ENCODE data around the gene ARHGAP35.
"Not testable (repeated sequence)": the region's sequence is repeated elsewhere in the genome, so short reads cannot be mapped to it uniquely, and the experiment has no call there.

Gene ARHGAP35

GRCh38 chr19:46871173-46871572 lies 10.4 kb downstream of the ARHGAP35 start:
- not testable (repeated sequence) for DNase-seq

DNA sequence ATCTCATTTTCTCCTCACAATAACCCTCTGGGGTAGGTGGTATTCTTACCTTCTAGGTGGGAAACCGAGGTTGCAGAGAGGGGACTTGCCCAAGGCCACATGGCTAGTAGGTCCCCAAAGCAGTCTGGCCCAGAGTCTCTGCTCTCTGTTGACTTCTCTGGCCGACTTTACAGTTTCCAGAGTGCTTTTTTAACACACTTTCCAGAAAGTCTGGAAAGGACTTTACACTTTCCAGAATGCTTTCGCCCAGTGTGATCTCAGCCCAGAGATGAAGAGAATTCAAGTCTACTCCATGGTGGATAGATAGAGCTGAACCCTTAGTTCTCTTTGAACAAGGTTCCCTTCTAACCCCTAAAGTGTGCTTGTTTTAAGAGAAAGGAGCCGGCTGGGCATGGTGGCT lies 12.2 kb downstream of the ARHGAP35 start:
- no peak for DNase-seq

GRCh38 chr19:46875234-46875633 lies 14.4 kb downstream of the ARHGAP35 start:
- peak; percentile 27 for DNase-seq

GRCh38 chr19:46875657-46876056 lies 14.9 kb downstream of the ARHGAP35 start:
- no peak for DNase-seq

DNA sequence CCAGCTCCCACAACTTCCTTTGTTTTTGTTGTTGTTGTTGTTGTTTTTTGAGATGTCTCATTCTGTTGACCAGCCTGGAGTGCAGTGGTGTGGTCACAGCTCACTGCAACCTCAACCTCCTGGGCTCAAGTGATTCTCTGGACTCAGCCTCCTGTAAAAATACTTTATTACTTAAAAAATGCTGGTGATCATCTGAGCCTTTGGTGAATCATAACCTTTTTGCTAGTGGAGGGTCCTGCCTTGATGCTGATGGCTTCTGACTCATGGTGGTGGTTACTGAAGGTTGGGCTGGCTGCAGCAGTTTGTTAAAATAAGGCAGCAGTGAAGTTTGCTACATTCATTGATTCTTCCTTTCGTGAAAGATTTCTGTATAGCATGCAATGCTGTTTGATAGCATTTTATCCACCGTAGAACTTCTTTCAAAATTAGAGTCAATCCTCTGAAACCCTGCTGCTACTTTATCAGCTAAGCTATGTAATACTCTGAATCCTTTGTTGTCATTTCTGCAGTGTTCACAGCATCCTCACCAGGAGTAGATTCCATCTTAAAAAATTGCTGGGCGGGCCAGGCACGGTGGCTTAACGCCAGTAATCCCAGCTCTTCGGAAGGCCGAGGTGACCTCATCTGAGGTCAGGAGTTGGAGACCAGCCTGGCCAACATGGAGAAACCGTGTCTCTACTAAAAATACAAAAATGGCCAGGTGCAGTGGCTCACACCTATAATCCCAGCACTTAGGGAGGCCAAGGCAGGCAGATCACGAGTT lies 18.0 kb downstream of the ARHGAP35 start:
- DNase-seq = peak; percentile 93

DNA sequence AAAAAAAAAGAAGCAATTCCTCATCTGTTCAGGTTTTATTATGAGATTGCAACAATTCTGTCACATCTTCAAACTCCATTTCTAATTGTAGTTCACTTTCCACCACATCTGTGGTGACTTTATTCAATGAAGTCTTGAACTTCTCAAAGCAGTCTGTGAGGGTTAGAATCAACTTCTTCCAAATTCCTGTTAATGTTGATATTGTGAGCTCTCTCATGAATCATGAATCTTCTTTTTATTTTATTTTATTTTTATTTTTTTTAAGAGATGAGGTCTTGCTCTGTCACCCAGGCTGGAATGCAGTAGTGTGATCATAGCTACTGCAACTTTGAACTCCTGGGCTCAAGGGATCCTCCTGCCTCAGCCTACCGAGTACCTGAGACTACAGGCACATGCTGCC lies 19.6 kb downstream of the ARHGAP35 start:
- peak; percentile 88 for DNase-seq

DNA sequence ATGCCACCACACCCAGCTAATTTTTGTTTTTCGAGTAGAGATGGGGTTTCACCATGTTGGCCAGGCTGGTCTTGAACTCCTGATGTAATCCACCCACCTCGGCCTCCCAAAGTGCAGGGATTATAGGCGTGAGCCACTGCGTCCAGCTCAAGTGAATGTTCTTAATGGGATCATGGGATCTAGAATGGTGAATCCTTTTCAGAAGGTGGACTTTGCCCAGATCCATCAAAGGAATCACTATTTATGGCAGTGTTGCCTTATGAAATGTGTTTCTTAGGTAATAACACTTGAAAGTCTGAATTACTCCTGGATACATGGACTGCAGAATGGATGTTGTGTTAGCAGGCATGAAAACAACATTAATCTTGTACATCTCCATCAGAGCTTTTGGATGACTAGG lies 20.3 kb downstream of the ARHGAP35 start:
- no peak for DNase-seq

- DNase-seq = peak; percentile 52
Observed at GRCh38 chr19:46882034-46882433, 21.2 kb downstream of the ARHGAP35 start.

GRCh38 chr19:46882751-46883150 lies 22.0 kb downstream of the ARHGAP35 start:
- not testable (repeated sequence) for DNase-seq

- no peak for DNase-seq
Observed at GRCh38 chr19:46885411-46885810, 24.6 kb downstream of the ARHGAP35 start.

- DNase-seq = peak; percentile 64
Observed at GRCh38 chr19:46886546-46887239, 25.9 kb downstream of the ARHGAP35 start.

DNA sequence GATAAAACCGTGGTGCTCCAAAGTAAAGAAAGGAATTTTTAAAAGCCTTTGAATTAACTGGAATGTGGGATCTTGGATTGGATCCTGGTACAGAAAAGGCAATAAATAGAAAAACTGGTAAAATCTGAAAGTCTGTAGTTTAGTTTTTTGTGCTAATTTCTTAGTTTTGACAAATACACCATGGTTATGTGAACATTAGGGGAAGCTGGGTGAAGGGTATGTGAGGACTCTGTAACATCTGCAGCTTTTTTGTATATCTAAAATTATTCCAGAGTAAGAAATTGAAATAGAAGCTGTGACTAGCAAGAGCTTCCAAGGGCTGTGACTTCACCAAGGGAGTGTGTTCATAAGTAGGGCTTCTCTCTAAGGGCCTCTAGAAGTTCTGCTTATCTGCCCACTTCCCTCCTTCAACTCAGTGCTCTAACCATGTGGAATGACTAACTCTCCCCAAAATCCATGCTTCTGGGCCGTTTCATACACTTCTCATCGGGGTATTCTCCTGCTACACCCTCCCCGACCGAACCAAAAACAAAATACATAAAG lies 26.5 kb downstream of the ARHGAP35 start:
- peak; percentile 48 for DNase-seq

- DNase-seq = peak; percentile 85
Observed at GRCh38 chr19:46890423-46891170, 29.8 kb downstream of the ARHGAP35 start.

DNA sequence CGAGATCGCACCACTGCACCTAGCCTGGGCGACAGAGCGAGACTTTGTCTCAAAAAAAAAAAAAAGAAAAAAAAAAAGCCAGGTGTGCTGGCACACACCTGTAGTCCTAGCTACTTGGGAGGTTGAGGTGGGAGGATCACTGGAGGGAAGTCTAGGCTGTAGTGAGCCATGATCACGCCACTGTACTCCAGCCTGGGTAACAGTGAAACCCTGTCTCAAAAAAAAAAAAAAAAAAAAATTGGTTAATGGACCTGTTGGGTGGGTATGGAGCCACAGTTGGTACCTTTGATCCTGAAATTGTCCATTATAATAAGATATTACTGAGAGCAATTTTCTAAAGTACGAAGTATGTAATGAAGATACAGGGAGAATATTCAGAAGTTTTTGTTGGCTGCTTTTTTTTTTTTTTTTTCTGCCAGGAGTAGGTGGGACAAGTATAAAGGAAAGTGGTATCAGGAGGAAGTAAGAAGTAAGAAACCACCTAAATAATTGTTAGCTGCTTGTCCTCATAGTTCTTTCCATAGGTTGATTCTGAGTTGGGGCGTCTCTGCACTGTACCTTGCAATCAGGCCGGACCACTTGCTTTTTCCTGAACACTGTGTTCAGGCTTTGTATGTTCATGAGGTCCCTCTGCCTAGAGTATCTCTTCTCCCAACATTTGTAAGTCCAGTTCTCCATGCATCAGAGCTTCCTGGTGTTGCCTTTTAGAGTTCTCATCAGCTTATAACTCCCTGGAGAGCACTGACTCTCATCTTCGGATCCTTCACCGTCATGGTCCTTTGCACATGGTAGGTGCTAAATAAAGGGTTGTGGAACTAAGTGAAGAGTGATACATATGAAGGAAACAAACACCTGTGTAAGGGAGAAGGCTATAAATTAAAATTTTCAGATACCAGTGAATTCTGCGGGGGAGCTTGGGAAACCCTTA lies 31.7 kb downstream of the ARHGAP35 start:
- DNase-seq = no peak

- DNase-seq = no peak
Observed at GRCh38 chr19:46896076-46896794, 35.4 kb downstream of the ARHGAP35 start.

- peak; percentile 73 for DNase-seq
Observed at GRCh38 chr19:46898731-46899130, 37.9 kb downstream of the ARHGAP35 start.

DNA sequence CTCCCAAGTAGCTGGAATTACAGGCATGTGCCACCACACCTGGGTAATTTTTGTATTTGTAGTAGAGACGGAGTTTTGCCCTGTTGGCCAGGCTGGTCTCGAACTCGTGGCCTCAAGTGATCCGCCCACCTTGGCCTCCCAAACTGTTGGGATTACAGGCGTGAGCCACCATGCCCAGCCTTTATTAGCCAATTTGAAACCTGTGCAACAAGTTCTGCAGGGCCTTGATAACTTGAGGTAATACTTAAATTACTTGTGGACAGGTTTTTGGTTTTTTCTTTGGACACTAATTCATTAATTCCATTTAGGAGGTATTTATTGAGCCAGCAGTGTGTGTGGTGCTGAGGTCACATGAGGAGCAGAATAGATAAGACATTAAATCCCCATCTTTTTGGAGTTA lies 39.5 kb downstream of the ARHGAP35 start:
- DNase-seq = no peak

DNA sequence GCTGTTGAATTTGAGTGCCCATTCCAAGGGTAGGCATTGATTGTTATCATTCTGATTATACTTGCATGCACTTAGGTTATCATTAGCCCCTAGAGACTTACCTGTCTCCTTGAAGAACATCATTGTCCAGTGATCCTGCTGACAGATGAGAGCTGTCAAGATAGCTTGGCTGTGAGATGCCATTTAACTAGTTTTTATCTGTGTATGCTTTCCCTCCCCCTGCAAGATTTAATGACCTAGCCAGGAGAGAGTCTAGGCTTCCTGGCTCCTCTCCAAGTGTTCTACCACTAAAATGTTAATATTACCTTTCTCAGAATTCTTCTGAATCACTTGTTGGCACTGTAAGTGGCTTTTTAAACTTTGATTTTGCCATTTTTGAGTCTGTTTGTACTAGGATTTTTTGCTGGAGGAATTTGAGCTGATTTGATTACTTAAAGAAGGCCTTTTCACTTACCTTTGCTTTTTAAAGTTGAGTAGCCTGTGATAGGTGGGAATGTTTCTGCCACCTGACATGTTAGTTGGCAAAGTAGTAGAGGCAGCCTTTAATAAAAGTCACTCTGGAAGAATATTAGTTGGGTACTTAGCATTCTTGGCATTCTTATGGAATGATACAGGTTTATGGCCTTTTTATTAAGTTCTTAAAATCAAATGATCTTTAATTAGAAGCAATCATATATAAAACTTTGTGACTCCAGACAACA lies 41.1 kb downstream of the ARHGAP35 start:
- no peak for DNase-seq

- peak; percentile 47 for DNase-seq
Observed at GRCh38 chr19:46902402-46902766, 41.6 kb downstream of the ARHGAP35 start.

DNA sequence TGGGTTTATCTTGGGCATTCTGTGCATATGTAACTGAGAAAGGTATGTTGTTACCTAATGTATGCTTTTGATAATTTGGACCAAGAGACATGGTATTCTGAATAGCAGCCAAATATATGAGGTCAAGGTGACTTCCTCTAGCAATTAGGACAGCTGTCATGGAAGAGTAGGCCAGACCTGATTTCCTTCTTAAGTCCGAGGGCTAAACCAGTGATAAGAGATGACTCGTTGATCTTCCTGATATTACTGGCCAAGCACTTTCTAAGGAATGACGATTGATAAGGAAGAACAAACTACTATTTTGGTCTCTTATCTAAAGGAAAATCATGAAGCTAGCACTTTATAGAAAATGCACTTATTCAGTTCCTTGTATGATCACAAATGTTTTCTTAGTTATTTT lies 42.7 kb downstream of the ARHGAP35 start:
- DNase-seq = no peak

Measured in fibroblast of skin of back (primary cell).